Stimulated activated naive CD8-positive, alpha-beta T cell treated with anti-CD3 and anti-CD28 coated beads, Interleukin-15, Interleukin-2, amounts not matched to agents 100 ng/mL and 50 ng/mL, for 24 hours (primary cell): Measurements from ENCODE around the gene OR2T12.
"Not testable (repeated sequence)": the region's sequence is repeated elsewhere in the genome, so short reads cannot be mapped to it uniquely, and the experiment has no call there.

ENCODE experiments used
- H3K27ac Mint-ChIP-seq: one replicate; pipeline ENCODE4 v1.8.0; 2021; ENCODE audit warnings: mild to moderate bottlenecking, mixed read lengths
- H3K27me3 Mint-ChIP-seq: one replicate; pipeline ENCODE4 v1.8.0; 2021; ENCODE audit warnings: mixed read lengths
- H3K36me3 Mint-ChIP-seq: one replicate; pipeline ENCODE4 v1.8.0; 2021; ENCODE audit warnings: low read depth, mixed read lengths
- H3K4me1 Mint-ChIP-seq: one replicate; pipeline ENCODE4 v1.8.0; 2021; ENCODE audit warnings: low read depth, mixed read lengths
- H3K4me3 Mint-ChIP-seq: one replicate; pipeline ENCODE4 v1.8.0; 2021; ENCODE audit warnings: mild to moderate bottlenecking, mixed read lengths
- H3K9me3 Mint-ChIP-seq: one replicate; pipeline ENCODE4 v1.8.0; 2021; ENCODE audit warnings: mixed read lengths

The OR2T12 gene

GRCh38 chr1:248303324-248303723 lies at the start of gene OR2T12:
Gene OR2T12 (minus strand): TSS chr1:248303424. CDS start chr1:248295578, 7,846 bp downstream.
- Mint-ChIP-seq H3K27ac (no peak within 1 kb of the TSS), H3K36me3 (no peaks in the 10 kb centered on the region), H3K4me3 (no peak within 1 kb of the TSS), H3K27me3 (peaks cover 2% of the 10 kb centered on the region), H3K9me3 (no peaks in the 10 kb centered on the region), H3K4me1 (no peaks in the 10 kb centered on the region)

GRCh38 chr1:248348475-248348874 lies 45.3 kb upstream of the OR2T12 start, which contains the start of gene OR14C36:
Gene OR14C36 (plus strand): TSS chr1:248348775. CDS start chr1:248348775, 0 bp downstream.
- no peaks in the 10 kb centered on the region for H3K9me3 Mint-ChIP-seq
- H3K27me3 Mint-ChIP-seq: peaks cover 12% of the 10 kb centered on the region
- H3K27ac Mint-ChIP-seq: no peak within 1 kb of the TSS
- H3K4me3 Mint-ChIP-seq: no peak within 1 kb of the TSS
- H3K4me1 Mint-ChIP-seq: no peaks in the 10 kb centered on the region
- H3K36me3 Mint-ChIP-seq: no peaks in the 10 kb centered on the region

GRCh38 chr1:248343451-248343850 lies 40.2 kb upstream of the OR2T12 start:
- no peaks in the 10 kb centered on the region for H3K4me1 Mint-ChIP-seq
- H3K36me3 Mint-ChIP-seq: no peaks in the 10 kb centered on the region
- no peaks in the 10 kb centered on the region for H3K9me3 Mint-ChIP-seq
- no peak overlapping the region for H3K4me3 Mint-ChIP-seq
- H3K27me3 Mint-ChIP-seq: peaks cover 2% of the 10 kb centered on the region
- no peak overlapping the region for H3K27ac Mint-ChIP-seq

- no peaks in the 10 kb centered on the region for H3K9me3 Mint-ChIP-seq
- no peaks in the 10 kb centered on the region for H3K36me3 Mint-ChIP-seq
- H3K4me3 Mint-ChIP-seq: no peak within 1 kb of the TSS
- peaks cover 17% of the 10 kb centered on the region for H3K27me3 Mint-ChIP-seq
- H3K4me1 Mint-ChIP-seq: no peaks in the 10 kb centered on the region
- H3K27ac Mint-ChIP-seq: no peak within 1 kb of the TSS
These were observed 21.2 kb upstream of the OR2T12 start, which contains the start of gene OR2M7 for GRCh38 chr1:248324468-248324867. Gene OR2M7 (minus strand): TSS chr1:248324568. CDS start chr1:248324568, 0 bp downstream.

GRCh38 chr1:248316796-248317195 lies 13.6 kb upstream of the OR2T12 start:
- no peaks in the 10 kb centered on the region for H3K36me3 Mint-ChIP-seq
- H3K9me3 Mint-ChIP-seq: peaks cover 21% of the 10 kb centered on the region
- no peaks in the 10 kb centered on the region for H3K4me1 Mint-ChIP-seq
- peaks cover 27% of the 10 kb centered on the region for H3K27me3 Mint-ChIP-seq
- no peak overlapping the region for H3K27ac Mint-ChIP-seq
- no peak overlapping the region for H3K4me3 Mint-ChIP-seq

- H3K27ac Mint-ChIP-seq, H3K4me1 Mint-ChIP-seq, H3K27me3 Mint-ChIP-seq, H3K4me3 Mint-ChIP-seq, H3K36me3 Mint-ChIP-seq, H3K9me3 Mint-ChIP-seq: not testable (repeated sequence)
These were observed 3.5 kb upstream of the OR2T12 start for GRCh38 chr1:248306740-248307139.

GRCh38 chr1:248306103-248306502 lies 2.9 kb upstream of the OR2T12 start:
- H3K4me1 Mint-ChIP-seq: no peaks in the 10 kb centered on the region
- H3K36me3 Mint-ChIP-seq: no peaks in the 10 kb centered on the region
- no peak overlapping the region for H3K4me3 Mint-ChIP-seq
- no peaks in the 10 kb centered on the region for H3K9me3 Mint-ChIP-seq
- H3K27ac Mint-ChIP-seq: no peak overlapping the region
- peaks cover 2% of the 10 kb centered on the region for H3K27me3 Mint-ChIP-seq

- H3K4me1 Mint-ChIP-seq, H3K4me3 Mint-ChIP-seq, H3K27me3 Mint-ChIP-seq, H3K27ac Mint-ChIP-seq, H3K36me3 Mint-ChIP-seq, H3K9me3 Mint-ChIP-seq: not testable (repeated sequence)
These were observed 2.4 kb upstream of the OR2T12 start for GRCh38 chr1:248305672-248306071.

GRCh38 chr1:248288391-248288790 lies 14.8 kb downstream of the OR2T12 start:
- Mint-ChIP-seq H3K36me3 (no peaks in the 10 kb centered on the region), H3K4me1 (no peaks in the 10 kb centered on the region), H3K27ac (no peak overlapping the region), H3K4me3 (no peak overlapping the region), H3K27me3 (no peaks in the 10 kb centered on the region), H3K9me3 (no peaks in the 10 kb centered on the region)

GRCh38 chr1:248277876-248278275 lies 25.3 kb downstream of the OR2T12 start, which contains the start of gene OR2T33:
Gene OR2T33 (minus strand): TSS chr1:248277976. CDS start chr1:248273814, 4,162 bp downstream.
- no peaks in the 10 kb centered on the region for H3K4me1 Mint-ChIP-seq
- H3K9me3 Mint-ChIP-seq: no peaks in the 10 kb centered on the region
- H3K4me3 Mint-ChIP-seq: no peak within 1 kb of the TSS
- H3K36me3 Mint-ChIP-seq: no peaks in the 10 kb centered on the region
- H3K27ac Mint-ChIP-seq: no peak within 1 kb of the TSS
- no peaks in the 10 kb centered on the region for H3K27me3 Mint-ChIP-seq

GRCh38 chr1:248273225-248273624 lies 30.0 kb downstream of the OR2T12 start:
- H3K27ac Mint-ChIP-seq, H3K9me3 Mint-ChIP-seq, H3K4me3 Mint-ChIP-seq, H3K4me1 Mint-ChIP-seq, H3K27me3 Mint-ChIP-seq, H3K36me3 Mint-ChIP-seq: not testable (repeated sequence)

- no peak overlapping the region for H3K4me3 Mint-ChIP-seq
- no peaks in the 10 kb centered on the region for H3K27me3 Mint-ChIP-seq
These were observed 35.0 kb downstream of the OR2T12 start for GRCh38 chr1:248268178-248268577.

GRCh38 chr1:248259309-248259708 lies 43.9 kb downstream of the OR2T12 start:
- H3K4me1 Mint-ChIP-seq, H3K27ac Mint-ChIP-seq, H3K4me3 Mint-ChIP-seq, H3K27me3 Mint-ChIP-seq, H3K36me3 Mint-ChIP-seq: not testable (repeated sequence)
- H3K9me3 Mint-ChIP-seq: peaks cover 12% of the 10 kb centered on the region

More at GRCh38 chr1:248268178-248268577, 35.0 kb downstream of the OR2T12 start:
- no peaks in the 10 kb centered on the region for H3K4me1 Mint-ChIP-seq
- no peak overlapping the region for H3K27ac Mint-ChIP-seq
- H3K9me3 Mint-ChIP-seq: peaks cover 7% of the 10 kb centered on the region
- no peaks in the 10 kb centered on the region for H3K36me3 Mint-ChIP-seq

- Mint-ChIP-seq H3K4me1 (peaks cover 3% of the 10 kb centered on the region), H3K4me3 (no peak overlapping the region), H3K27me3 (peaks cover 35% of the 10 kb centered on the region), H3K27ac (no peak overlapping the region), H3K36me3 (no peaks in the 10 kb centered on the region), H3K9me3 (no peaks in the 10 kb centered on the region)
These were observed 60.0 kb downstream of the OR2T12 start for GRCh38 chr1:248243204-248243603.
